A549 (cell line): ENCODE data around the gene PDLIM3. TPM values are rescaled to one million over a fixed set of nuclear protein-coding genes. Genes with fewer than 3 reads are reported as not detected.

Experiments
- ATAC-seq, 2 experiments: fragments of 200-7000 bp in 1 of 2; fragments of >200 bp in 1 of 2; cut with Nextera tagmentation in 1 of 2; cut with Tn5 transposase in 1 of 2; 3 replicates each; pipeline versions ENCODE4 v1.8.0 to v1.9.1; 2018 to 2020; ENCODE audit warnings: mild to moderate bottlenecking in 1 of 2, moderate library complexity in 1 of 2
- CTCF ChIA-PET: fragments of 300-600 bp; sonication (Branson Sonifier 250); formaldehyde crosslinking; extraction: SDS; loops from one replicate; lab custom pipeline; 2021; ENCODE audit warnings: antibody characterized with exemption, inconsistent platforms; lab: Yijun Ruan, JAX
- POLR2A ChIA-PET: fragments of 350-600 bp; formaldehyde crosslinking; extraction: SDS; loops from one replicate; lab custom pipeline; 2021; ENCODE audit warnings: antibody characterized with exemption, inconsistent platforms; lab: Yijun Ruan, JAX
- DNase-seq, 2 experiments: peaks; one replicate each; pipeline versions ENCODE4 v3.0.0 to v3.0.0-alpha.2; 2011 to 2016; ENCODE audit warnings: low read depth in 1 of 2, low spot score in 1 of 2
- FAIRE-seq: peaks from 2 replicates; lab custom pipeline; 2011; peaks lifted over from hg19 to GRCh38; lab: Jason Lieb, UNC
- H3K27ac ChIP-seq, 2 experiments: fragments of >200 bp; sonication (Bioruptor Twin); formaldehyde crosslinking; 3 replicates each; pipeline ENCODE4 v1.5.1; 2016 to 2017
- H3K4me1 ChIP-seq: fragments of >200 bp; sonication (Bioruptor Twin); formaldehyde crosslinking; 3 replicates; pipeline ENCODE4 v1.6.1; 2016
- H3K4me2 ChIP-seq: fragments of >200 bp; sonication (Bioruptor Twin); formaldehyde crosslinking; 3 replicates; pipeline ENCODE4 v1.6.1; 2016
- H3K4me3 ChIP-seq: fragments of >200 bp; sonication (Bioruptor Twin); formaldehyde crosslinking; 3 replicates; pipeline ENCODE4 v1.5.1; 2016
- H3K9me3 ChIP-seq: fragments of >200 bp; sonication (Bioruptor Twin); formaldehyde crosslinking; 3 replicates; pipeline ENCODE4 v1.6.1; 2016
- BHLHE40 ChIP-seq: IDR thresholded peaks from 2 replicates; pipeline ENCODE4 v1.6.1; 2012; ENCODE audit warnings: low read depth, low read length, inconsistent platforms
- CBX2 ChIP-seq: fragments of 200-600 bp; sonication (generic); IDR thresholded peaks from 2 replicates; pipeline ENCODE4 v1.6.1; 2016; ENCODE audit warnings: low read depth, mild to moderate bottlenecking, borderline replicate concordance
- CEBPB ChIP-seq, 2 experiments: fragments of >200 bp in 1 of 2; sonication (Bioruptor Twin) in 1 of 2; formaldehyde crosslinking in 1 of 2; IDR thresholded peaks; 2 replicates each; pipeline ENCODE4 v1.6.1; 2012 to 2016
- EHF ChIP-seq: fragments of 250-450 bp; sonication (Bioruptor Pico); IDR thresholded peaks from 2 replicates; pipeline ENCODE4 v1.5.0; 2020; ENCODE audit warnings: mild to moderate bottlenecking
- EP300 ChIP-seq, 2 experiments: fragments of >200 bp; sonication (Bioruptor Twin); formaldehyde crosslinking; IDR thresholded peaks; 2 replicates in 1 of 2; 3 replicates in 1 of 2; pipeline ENCODE4 v1.6.1; 2016 to 2017
- ESRRA ChIP-seq: fragments of 150-350 bp; IDR thresholded peaks from 2 replicates; pipeline ENCODE4 v1.6.1; 2014; ENCODE audit warnings: mild to moderate bottlenecking, low read length, borderline replicate concordance
- FOSL2 ChIP-seq, 2 experiments: fragments of 450-650 bp in 1 of 2; fragments of >200 bp in 1 of 2; sonication (Bioruptor Twin) in 1 of 2; formaldehyde crosslinking; IDR thresholded peaks; 2 replicates each; pipeline versions ENCODE4 v1.5.0 to v1.6.1; 2016 to 2020; ENCODE audit warnings: mild to moderate bottlenecking in 1 of 2, moderate library complexity in 1 of 2
- FOXS1 ChIP-seq: fragments of 250-450 bp; sonication (Bioruptor Pico); IDR thresholded peaks from 2 replicates; pipeline ENCODE4 v1.5.0; 2020; ENCODE audit warnings: mild to moderate bottlenecking, moderate library complexity
- HDAC2 ChIP-seq: fragments of 200-600 bp; sonication (generic); IDR thresholded peaks from 2 replicates; pipeline ENCODE4 v1.6.1; 2016
- HOXB13 ChIP-seq: fragments of 250-450 bp; sonication (Bioruptor Pico); IDR thresholded peaks from 2 replicates; pipeline ENCODE4 v1.5.0; 2020; ENCODE audit warnings: low read depth, mild to moderate bottlenecking, moderate library complexity
- HOXB5 ChIP-seq: fragments of 250-450 bp; sonication (Bioruptor Pico); IDR thresholded peaks from 2 replicates; pipeline ENCODE4 v1.5.0; 2020; ENCODE audit warnings: mild to moderate bottlenecking, moderate library complexity
- JUN ChIP-seq, 2 experiments: fragments of >200 bp; sonication (Bioruptor Twin); formaldehyde crosslinking; IDR thresholded peaks; 2 replicates in 1 of 2; 3 replicates in 1 of 2; pipeline ENCODE4 v1.6.1; 2016 to 2017
- JUNB ChIP-seq: fragments of >200 bp; sonication (Bioruptor Twin); formaldehyde crosslinking; IDR thresholded peaks from 2 replicates; pipeline ENCODE4 v1.6.1; 2016
- MYC ChIP-seq: IDR thresholded peaks from 2 replicates; pipeline ENCODE4 v1.6.1; 2012; ENCODE audit warnings: mild to moderate bottlenecking, inconsistent platforms, low read length, improper control_type of control experiment, borderline replicate concordance
- NPAS2 ChIP-seq: fragments of 250-450 bp; sonication (Bioruptor Pico); IDR thresholded peaks from 2 replicates; pipeline ENCODE4 v1.8.0; 2022; ENCODE audit warnings: mild to moderate bottlenecking, moderate library complexity, borderline replicate concordance
- POLR2A ChIP-seq: IDR thresholded peaks from 2 replicates; pipeline ENCODE4 v1.6.1; 2012; ENCODE audit warnings: mild to moderate bottlenecking, low read length
- RARB ChIP-seq: fragments of 250-450 bp; sonication (Bioruptor Pico); IDR thresholded peaks from 2 replicates; pipeline ENCODE4 v1.8.0; 2021; ENCODE audit warnings: mild to moderate bottlenecking, moderate library complexity
- RCOR1 ChIP-seq: fragments of 150-350 bp; IDR thresholded peaks from 2 replicates; pipeline ENCODE4 v1.6.1; 2014; ENCODE audit warnings: antibody characterized with exemption, low read length, low read depth
- RNF2 ChIP-seq: fragments of 200-600 bp; sonication (generic); IDR thresholded peaks from 2 replicates; pipeline ENCODE4 v1.6.1; 2016; ENCODE audit warnings: low read depth, mild to moderate bottlenecking, antibody characterized with exemption, moderate library complexity, borderline replicate concordance
- SMC3 ChIP-seq: fragments of >200 bp; sonication (Bioruptor Twin); formaldehyde crosslinking; IDR thresholded peaks from 3 replicates; pipeline ENCODE4 v1.6.1; 2018; ENCODE audit warnings: inconsistent platforms
- TFCP2L1 ChIP-seq: fragments of 250-450 bp; sonication (Bioruptor Pico); IDR thresholded peaks from 2 replicates; pipeline ENCODE4 v1.5.0; 2021; ENCODE audit warnings: mild to moderate bottlenecking
- ZFP36 ChIP-seq: fragments of 450-650 bp; IDR thresholded peaks from 2 replicates; pipeline ENCODE4 v1.6.1; 2014; ENCODE audit warnings: borderline replicate concordance; ENCODE audit not compliant: partially characterized antibody
- ZSCAN20 ChIP-seq: fragments of 250-450 bp; sonication (Bioruptor Pico); IDR thresholded peaks from 2 replicates; pipeline ENCODE4 v1.8.0; 2022; ENCODE audit warnings: mild to moderate bottlenecking, moderate library complexity
- WGBS: methylation state at CpG from one replicate; pipeline ENCODE4 v1.1.6; 2017; ENCODE audit errors: missing lambda C conversion rate; 5-methylcytosine and 5-hydroxymethylcytosine counted together
- polyA plus RNA-seq, 4 experiments: library from polyadenylated mRNA; depleted of rRNA in 3 of 4; stranded (reverse); fragments of >200 nt; fragmentation: RNase III in 1 of 4; extraction: RNeasy Plus Mini Kit Qiagen cat#74134 plus additional on column Dnase treatment in 1 of 4; gene quantifications; 2 replicates in 3 of 4; 3 replicates in 1 of 4; pipeline ENCODE4 v1.2.3, GENCODE V29; 2011 to 2017
- TF ChIP-seq, protein P1 (sequence below): fragments of 450-650 bp; IDR thresholded peaks from 2 replicates; pipeline ENCODE4 v1.6.1; 2014; ENCODE audit warnings: antibody characterized with exemption
- TF ChIP-seq, protein P2 (sequence below): IDR thresholded peaks from 2 replicates; pipeline ENCODE4 v1.6.1; 2012
- TF ChIP-seq, protein P3 (sequence below): IDR thresholded peaks from 2 replicates; pipeline ENCODE4 v1.6.1; 2012

PDLIM3 gene
- polyA plus RNA-seq, 2 of the 4 experiments (the other 2 are of a cell fraction), result 0.18 to 0.37 TPM

DNA sequence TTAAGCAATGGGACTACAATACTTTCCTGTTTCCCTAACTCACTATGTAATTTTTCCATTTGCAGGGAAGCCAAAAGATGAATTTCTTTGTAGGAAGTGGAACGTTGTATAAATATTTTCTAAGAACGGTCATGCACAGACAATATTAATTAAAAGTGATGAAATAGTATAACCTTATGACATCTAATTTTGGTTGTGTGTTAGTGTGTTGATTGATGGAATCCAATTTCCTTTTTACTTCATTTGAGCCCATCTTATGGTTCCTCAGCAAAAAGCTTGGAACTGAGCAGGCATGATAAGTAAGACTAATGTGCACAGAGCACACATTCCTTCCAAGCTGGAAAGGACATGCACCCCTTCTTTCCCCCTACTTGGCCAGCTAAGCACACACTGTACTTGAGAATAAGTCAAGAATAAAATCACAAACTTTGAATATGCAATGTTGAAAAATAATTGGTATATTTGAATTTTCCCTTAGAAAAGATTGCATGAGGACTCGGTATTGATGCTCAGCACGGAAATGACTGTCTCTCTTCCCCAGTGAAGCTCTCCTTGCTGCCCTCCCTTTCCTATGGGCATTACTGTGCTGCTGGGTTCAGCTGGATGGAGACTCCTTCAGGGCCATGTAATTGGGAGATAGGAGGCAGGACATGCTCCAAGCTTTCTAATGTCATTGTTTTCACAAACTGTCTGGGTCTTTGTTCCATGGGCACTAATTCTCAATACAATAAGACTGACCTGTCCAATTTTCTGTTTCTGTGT lies 19.2 kb upstream of the PDLIM3 start:
- FAIRE-seq (no peak), DNase-seq (no peak), ATAC-seq (no peak)
- Histone ChIP-seq H3K27ac (no peak overlapping the region), H3K4me3 (no peak overlapping the region), H3K4me1 (peaks cover 5% of the 10 kb centered on the region), H3K4me2 (no peak overlapping the region), H3K9me3 (no peaks in the 10 kb centered on the region)
- no peak for TF ChIP-seq HOXB13
- no peak for TF ChIP-seq CEBPB (IDR thresholded peaks at IDR 0.05)
- TF ChIP-seq HDAC2, result no peak
- TF ChIP-seq SMC3, result no peak
- no peak for TF ChIP-seq EHF (CRISPR knock-in tag)
- no peak for TF ChIP-seq RNF2
- no peak for TF ChIP-seq JUN (IDR thresholded peaks at IDR 0.05)
- no peak for TF ChIP-seq CBX2
- 60% methylated on average over 4 of the region's 4 CpGs for WGBS
- POLR2A ChIA-PET, result interaction anchor here (0.5 kb wide), 1 partner anchor 19 kb away, joined by 3 read pairs; no protein-coding TSS in a partner anchor
- CTCF ChIA-PET, result interaction anchor here (1.2 kb wide), 1 partner anchor 483 kb away, joined by 3 read pairs; no protein-coding TSS in a partner anchor

DNA sequence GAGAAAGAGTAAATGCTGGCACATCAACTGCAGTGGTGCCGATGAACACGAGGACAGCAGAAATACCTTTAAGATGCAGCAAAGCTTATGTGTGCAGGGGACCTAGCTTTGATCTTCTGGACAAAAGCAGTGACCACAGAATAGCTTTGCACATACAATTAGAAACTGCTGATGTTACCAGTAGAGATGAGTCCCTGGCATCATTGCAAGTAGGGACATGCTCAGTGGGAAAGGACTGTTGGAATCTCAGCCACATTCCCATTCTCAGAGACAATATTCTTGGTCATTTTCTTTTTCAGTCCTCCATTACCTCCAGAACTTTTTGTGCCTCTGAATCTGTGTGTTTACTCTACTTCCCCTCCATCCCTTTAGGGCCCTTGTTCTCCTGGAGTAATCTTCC lies 16.9 kb upstream of the PDLIM3 start:
- Histone ChIP-seq H3K4me2 (no peak overlapping the region), H3K4me1 (no peaks in the 10 kb centered on the region), H3K27ac (no peak overlapping the region), H3K9me3 (no peaks in the 10 kb centered on the region), H3K4me3 (no peak overlapping the region)
- ChIA-PET CTCF (interaction anchor here (1.2 kb wide), 1 partner anchor 46 kb away, joined by 4 read pairs; no protein-coding TSS in a partner anchor), POLR2A (no interaction called here)
- 62% methylated on average over 2 of the region's 2 CpGs for WGBS
- DNase-seq (no peak), ATAC-seq (no peak), FAIRE-seq (no peak)
- no peak for TF ChIP-seq EP300 (IDR thresholded peaks at IDR 0.05)
- no peak for TF ChIP-seq POLR2A
- no peak for TF ChIP-seq JUN (IDR thresholded peaks at IDR 0.05)
- no peak for TF ChIP-seq BHLHE40
- TF ChIP-seq FOXS1 (CRISPR knock-in tag), result no peak
- TF ChIP-seq FOSL2 (IDR thresholded peaks at IDR 0.05), result no peak
- no peak for TF ChIP-seq FOSL2 (CRISPR knock-in tag; IDR thresholded peaks at IDR 0.05)
- TF ChIP-seq EHF (CRISPR knock-in tag), result no peak
- TF ChIP-seq RARB (CRISPR knock-in tag), result no peak
- no peak for TF ChIP-seq JUNB
- TF ChIP-seq RCOR1, result no peak
- TF ChIP-seq, protein P1, sequence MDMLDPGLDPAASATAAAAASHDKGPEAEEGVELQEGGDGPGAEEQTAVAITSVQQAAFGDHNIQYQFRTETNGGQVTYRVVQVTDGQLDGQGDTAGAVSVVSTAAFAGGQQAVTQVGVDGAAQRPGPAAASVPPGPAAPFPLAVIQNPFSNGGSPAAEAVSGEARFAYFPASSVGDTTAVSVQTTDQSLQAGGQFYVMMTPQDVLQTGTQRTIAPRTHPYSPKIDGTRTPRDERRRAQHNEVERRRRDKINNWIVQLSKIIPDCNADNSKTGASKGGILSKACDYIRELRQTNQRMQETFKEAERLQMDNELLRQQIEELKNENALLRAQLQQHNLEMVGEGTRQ, result no peak

DNA sequence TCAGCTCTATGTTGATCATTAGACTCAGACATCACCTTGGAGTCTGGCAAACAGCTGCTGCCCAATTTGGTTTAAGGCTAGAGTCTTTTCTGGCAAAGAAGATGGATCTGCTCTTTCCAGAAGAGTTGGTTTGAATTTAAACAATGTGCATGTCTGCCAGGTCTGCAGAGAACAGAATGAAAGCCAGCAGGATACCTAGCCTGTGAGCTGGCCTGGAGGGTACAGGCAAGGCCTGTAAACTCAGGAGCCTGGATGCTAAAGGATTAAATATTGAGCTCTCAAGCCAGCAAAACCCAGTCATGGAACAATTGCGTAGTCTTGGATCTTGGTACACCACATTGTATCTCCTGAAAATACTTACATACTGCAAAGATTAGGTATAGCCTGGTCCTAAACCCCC lies 15.6 kb upstream of the PDLIM3 start:
- ChIA-PET POLR2A (no interaction called here), CTCF (interaction anchor here (0.9 to 1.2 kb wide), 2 partner anchors 23 to 47 kb away, joined by 3 to 4 read pairs; no protein-coding TSS in a partner anchor)
- H3K4me2 ChIP-seq, result no peak overlapping the region
- TF ChIP-seq, protein P2, sequence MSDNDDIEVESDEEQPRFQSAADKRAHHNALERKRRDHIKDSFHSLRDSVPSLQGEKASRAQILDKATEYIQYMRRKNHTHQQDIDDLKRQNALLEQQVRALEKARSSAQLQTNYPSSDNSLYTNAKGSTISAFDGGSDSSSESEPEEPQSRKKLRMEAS, result no peak
- TF ChIP-seq RNF2, result no peak
- TF ChIP-seq ESRRA, result no peak
- 64% methylated on average over 1 of the region's 1 CpG for WGBS
- FAIRE-seq, result no peak
- no peak overlapping the region for H3K27ac ChIP-seq
- H3K4me3 ChIP-seq, result no peak overlapping the region
- H3K9me3 ChIP-seq, result no peaks in the 10 kb centered on the region
- no peak for ATAC-seq
- no peaks in the 10 kb centered on the region for H3K4me1 ChIP-seq
- no peak for DNase-seq

DNA sequence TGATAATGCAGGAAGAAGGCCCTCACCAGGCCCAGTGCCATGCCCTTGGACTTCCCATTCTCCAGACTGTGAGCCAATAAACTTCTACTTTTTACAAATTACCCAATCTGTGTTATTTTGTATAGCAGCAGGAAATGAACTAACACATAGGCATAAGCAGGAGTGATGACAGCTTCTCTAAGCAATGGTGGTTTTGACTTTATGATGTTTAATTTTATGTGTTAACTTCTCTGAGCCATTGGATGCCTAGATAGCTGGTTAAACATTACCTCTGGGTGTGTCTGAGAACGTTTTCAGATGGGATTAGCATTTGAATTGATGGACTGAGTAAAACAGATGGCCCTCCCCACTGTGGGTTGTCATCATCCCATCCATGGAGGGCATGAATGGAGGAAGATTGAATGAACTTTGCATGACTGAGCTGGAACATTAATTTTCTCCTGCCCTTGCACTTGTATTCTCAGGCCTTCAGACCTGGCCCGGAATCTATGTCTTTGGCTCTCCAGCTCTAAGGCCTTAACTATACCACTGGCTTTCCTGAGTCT lies 13.9 kb upstream of the PDLIM3 start:
- DNase-seq (no peak), ATAC-seq (no peak), FAIRE-seq (no peak)
- 38% methylated on average over 2 of the region's 2 CpGs for WGBS
- ChIA-PET CTCF (interaction anchor here (1.3 kb wide), 1 partner anchor 48 kb away, joined by 5 read pairs; no protein-coding TSS in a partner anchor), POLR2A (no interaction called here)
- Histone ChIP-seq H3K4me1 (no peaks in the 10 kb centered on the region), H3K9me3 (no peaks in the 10 kb centered on the region), H3K4me2 (no peak overlapping the region), H3K4me3 (no peak overlapping the region), H3K27ac (no peak overlapping the region)
- TF ChIP-seq, protein P3, sequence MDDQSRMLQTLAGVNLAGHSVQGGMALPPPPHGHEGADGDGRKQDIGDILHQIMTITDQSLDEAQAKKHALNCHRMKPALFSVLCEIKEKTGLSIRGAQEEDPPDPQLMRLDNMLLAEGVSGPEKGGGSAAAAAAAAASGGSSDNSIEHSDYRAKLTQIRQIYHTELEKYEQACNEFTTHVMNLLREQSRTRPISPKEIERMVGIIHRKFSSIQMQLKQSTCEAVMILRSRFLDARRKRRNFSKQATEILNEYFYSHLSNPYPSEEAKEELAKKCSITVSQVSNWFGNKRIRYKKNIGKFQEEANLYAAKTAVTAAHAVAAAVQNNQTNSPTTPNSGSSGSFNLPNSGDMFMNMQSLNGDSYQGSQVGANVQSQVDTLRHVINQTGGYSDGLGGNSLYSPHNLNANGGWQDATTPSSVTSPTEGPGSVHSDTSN, result no peak
- TF ChIP-seq POLR2A, result no peak
- TF ChIP-seq RNF2, result no peak
- no peak for TF ChIP-seq MYC
- no peak for TF ChIP-seq FOSL2 (IDR thresholded peaks at IDR 0.05)
- no peak for TF ChIP-seq FOSL2 (CRISPR knock-in tag; IDR thresholded peaks at IDR 0.05)
- TF ChIP-seq NPAS2 (CRISPR knock-in tag), result no peak
- TF ChIP-seq ZFP36, result no peak
- no peak for TF ChIP-seq ZSCAN20
- TF ChIP-seq HOXB5 (CRISPR knock-in tag), result no peak
- TF ChIP-seq TFCP2L1 (CRISPR knock-in tag), result no peak
- TF ChIP-seq SMC3, result no peak
- no peak for TF ChIP-seq RARB (CRISPR knock-in tag)
- TF ChIP-seq, protein P1, result no peak
- no peak for TF ChIP-seq EHF (CRISPR knock-in tag)
- TF ChIP-seq, protein P2, result no peak
